Activated CD8-positive, alpha-beta T cell treated with anti-CD3 and anti-CD28 coated beads, Interleukin-2, amount 10 ng/mL, durations not matched to agents 7 days and 5 days (primary cell): ENCODE results near the gene OPN4. TPM values are rescaled to one million over a fixed set of nuclear protein-coding genes. Genes with fewer than 3 reads are reported as not detected.
A peak's percentile ranks its signal among the peaks of the same experiment; 100 is the strongest.

Source experiments
- ATAC-seq: fragments of 150-1000 bp; cut with Tn5 transposase; one replicate; pipeline ENCODE4 v1.10.0; 2021; ENCODE audit warnings: moderate library complexity
- CTCF ChIA-PET: fragments of 350-600 bp; sonication (Branson Sonifier 250); formaldehyde crosslinking; loops from one replicate; lab custom pipeline; 2021; ENCODE audit warnings: antibody characterized with exemption; lab: Charles Lee
- POLR2A ChIA-PET: fragments of 350-600 bp; sonication (Branson Sonifier 250); formaldehyde crosslinking; loops from one replicate; lab custom pipeline; 2021; ENCODE audit warnings: antibody characterized with exemption; lab: Charles Lee
- DNase-seq: peaks from one replicate; pipeline ENCODE4 v3.0.0-alpha.2; 2020
- H3K27ac Mint-ChIP-seq: one replicate; pipeline ENCODE4 v1.8.0; 2021; ENCODE audit warnings: mild to moderate bottlenecking, mixed read lengths
- H3K27me3 Mint-ChIP-seq: one replicate; pipeline ENCODE4 v1.8.0; 2021; ENCODE audit warnings: low read depth, mixed read lengths
- H3K36me3 Mint-ChIP-seq: one replicate; pipeline ENCODE4 v1.8.0; 2021; ENCODE audit warnings: low read depth, mixed read lengths
- H3K4me1 Mint-ChIP-seq: one replicate; pipeline ENCODE4 v1.8.0; 2021; ENCODE audit warnings: low read depth, mixed read lengths
- H3K4me3 Mint-ChIP-seq: one replicate; pipeline ENCODE4 v1.8.0; 2021; ENCODE audit warnings: mild to moderate bottlenecking, mixed read lengths
- H3K9me3 Mint-ChIP-seq: one replicate; pipeline ENCODE4 v1.8.0; 2022; ENCODE audit warnings: mixed read lengths; ENCODE audit not compliant: insufficient read depth
- total RNA-seq, 2 experiments: library from RNA; stranded (reverse); gene quantifications; one replicate each; pipeline ENCODE4 v1.2.3, GENCODE V29; 2021

OPN4 gene
- total RNA-seq, 2 experiments from 2014 or later = not detected

GRCh38 chr10:86688398-86688921 is 34.1 kb downstream of the OPN4 start:
- Mint-ChIP-seq H3K27ac (no peak overlapping the region), H3K27me3 (no peaks in the 10 kb centered on the region), H3K9me3 (no peaks in the 10 kb centered on the region), H3K4me3 (no peak overlapping the region), H3K4me1 (peaks cover 6% of the 10 kb centered on the region), H3K36me3 (no peaks in the 10 kb centered on the region)
- ATAC-seq (peak; percentile 86), DNase-seq (peak; percentile 69)
- ChIA-PET POLR2A (no interaction called here), CTCF (interaction anchor here (0.7 to 3.3 kb wide), 8 partner anchors 15 to 221 kb away, joined by 3 to 21 read pairs (median 3); no protein-coding TSS in a partner anchor)

DNA sequence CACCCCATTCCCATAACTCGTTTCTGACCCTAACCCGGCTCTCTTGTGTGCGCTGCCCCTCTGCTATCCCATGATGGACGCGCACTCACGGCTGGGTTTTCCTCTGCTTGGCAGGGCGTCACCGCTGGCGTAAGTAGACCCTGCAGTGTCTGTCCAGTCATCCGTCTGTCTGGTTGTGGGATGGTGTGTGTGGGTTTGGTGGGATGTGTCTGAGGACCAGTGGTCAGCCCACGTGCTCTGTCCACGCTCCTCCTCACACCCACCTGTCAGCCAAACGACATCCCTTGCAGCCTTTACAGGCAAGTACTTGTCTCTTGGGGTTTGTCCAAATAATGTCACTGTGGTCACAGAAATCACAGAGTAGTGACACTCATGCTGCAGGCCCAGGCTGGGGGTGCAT is 34.8 kb downstream of the OPN4 start:
- Mint-ChIP-seq H3K36me3 (no peaks in the 10 kb centered on the region), H3K9me3 (no peaks in the 10 kb centered on the region), H3K27ac (no peak overlapping the region), H3K27me3 (no peaks in the 10 kb centered on the region), H3K4me1 (peaks cover 6% of the 10 kb centered on the region), H3K4me3 (no peak overlapping the region)
- ChIA-PET POLR2A (no interaction called here), CTCF (interaction anchor here (0.8 to 3.3 kb wide), 5 partner anchors 15 to 220 kb away, joined by 3 to 21 read pairs (median 3); no protein-coding TSS in a partner anchor)
- ATAC-seq (no peak), DNase-seq (no peak)

- DNase-seq (no peak), ATAC-seq (no peak)
- no peaks in the 10 kb centered on the region for H3K36me3 Mint-ChIP-seq
- no peak overlapping the region for H3K27ac Mint-ChIP-seq
- peaks cover 6% of the 10 kb centered on the region for H3K4me1 Mint-ChIP-seq
- H3K4me3 Mint-ChIP-seq = no peak overlapping the region
- ChIA-PET CTCF (interaction anchor here (1.1 to 1.6 kb wide), 2 partner anchors 22 to 209 kb away, joined by 3 read pairs; no protein-coding TSS in a partner anchor), POLR2A (interaction anchor here (0.5 kb wide), 1 partner anchor 814 kb away, joined by 3 read pairs; the partner anchor contains the start of gene MINPP1)
- no peaks in the 10 kb centered on the region for H3K27me3 Mint-ChIP-seq
- no peaks in the 10 kb centered on the region for H3K9me3 Mint-ChIP-seq
These were observed 35.9 kb downstream of the OPN4 start for GRCh38 chr10:86690231-86690630.

GRCh38 chr10:86690657-86691084 is 36.3 kb downstream of the OPN4 start:
- Mint-ChIP-seq H3K4me1 (peaks cover 6% of the 10 kb centered on the region), H3K9me3 (no peaks in the 10 kb centered on the region), H3K27ac (no peak overlapping the region), H3K27me3 (no peaks in the 10 kb centered on the region), H3K36me3 (no peaks in the 10 kb centered on the region), H3K4me3 (no peak overlapping the region)
- no peak for ATAC-seq
- CTCF ChIA-PET = interaction anchor here (1.1 to 1.6 kb wide), 2 partner anchors 22 to 209 kb away, joined by 3 read pairs; no protein-coding TSS in a partner anchor
- POLR2A ChIA-PET = no interaction called here
- no peak for DNase-seq

GRCh38 chr10:86691333-86692022 is 37.1 kb downstream of the OPN4 start:
- no peak overlapping the region for H3K27ac Mint-ChIP-seq
- ATAC-seq (no peak), DNase-seq (no peak)
- no peak overlapping the region for H3K4me3 Mint-ChIP-seq
- ChIA-PET CTCF (interaction anchor here (1.6 kb wide), 1 partner anchor 208 kb away, joined by 3 read pairs; no protein-coding TSS in a partner anchor), POLR2A (no interaction called here)
- peaks cover 3% of the 10 kb centered on the region for H3K27me3 Mint-ChIP-seq
- no peaks in the 10 kb centered on the region for H3K36me3 Mint-ChIP-seq
- no peaks in the 10 kb centered on the region for H3K9me3 Mint-ChIP-seq
- H3K4me1 Mint-ChIP-seq = peaks cover 6% of the 10 kb centered on the region

DNA sequence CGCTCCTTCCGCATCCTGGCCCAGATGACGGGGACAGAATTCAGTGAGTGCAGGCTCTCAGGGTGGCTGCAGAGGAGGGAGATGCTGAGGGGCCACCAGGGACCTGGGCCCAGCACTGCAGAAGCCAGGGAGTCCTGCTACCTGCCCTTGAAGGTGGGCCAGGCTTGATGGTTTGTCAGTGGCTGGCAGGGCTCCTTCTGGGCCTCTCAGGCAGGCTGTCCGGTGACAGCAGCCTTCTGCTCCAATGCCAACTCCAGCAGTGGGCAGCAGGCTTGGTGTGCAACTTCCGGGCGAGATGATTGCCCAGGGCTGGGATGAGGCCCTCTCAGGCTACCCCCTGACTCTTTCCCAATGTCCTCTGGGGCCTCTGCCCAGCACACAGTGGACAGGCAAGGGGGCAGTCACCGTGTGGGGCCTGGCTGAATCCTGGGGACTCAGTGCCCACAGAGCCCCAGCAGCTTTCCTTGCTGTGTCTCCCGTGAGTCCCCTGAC is 37.7 kb downstream of the OPN4 start:
- Mint-ChIP-seq H3K4me3 (no peak overlapping the region), H3K27ac (no peak overlapping the region), H3K9me3 (no peaks in the 10 kb centered on the region), H3K27me3 (peaks cover 5% of the 10 kb centered on the region), H3K4me1 (peaks cover 6% of the 10 kb centered on the region), H3K36me3 (no peaks in the 10 kb centered on the region)
- ChIA-PET POLR2A (no interaction called here), CTCF (no interaction called here)
- ATAC-seq (no peak), DNase-seq (no peak)

GRCh38 chr10:86692664-86693063 is 38.3 kb downstream of the OPN4 start:
- no peak overlapping the region for H3K4me3 Mint-ChIP-seq
- ATAC-seq (no peak), DNase-seq (no peak)
- no peaks in the 10 kb centered on the region for H3K36me3 Mint-ChIP-seq
- no peak overlapping the region for H3K27ac Mint-ChIP-seq
- H3K9me3 Mint-ChIP-seq = no peaks in the 10 kb centered on the region
- peaks cover 6% of the 10 kb centered on the region for H3K4me1 Mint-ChIP-seq
- peaks cover 5% of the 10 kb centered on the region for H3K27me3 Mint-ChIP-seq
- ChIA-PET CTCF (interaction anchor here (0.8 to 1.9 kb wide), 7 partner anchors 11 to 223 kb away, joined by 3 to 14 read pairs (median 4); no protein-coding TSS in a partner anchor), POLR2A (no interaction called here)

DNA sequence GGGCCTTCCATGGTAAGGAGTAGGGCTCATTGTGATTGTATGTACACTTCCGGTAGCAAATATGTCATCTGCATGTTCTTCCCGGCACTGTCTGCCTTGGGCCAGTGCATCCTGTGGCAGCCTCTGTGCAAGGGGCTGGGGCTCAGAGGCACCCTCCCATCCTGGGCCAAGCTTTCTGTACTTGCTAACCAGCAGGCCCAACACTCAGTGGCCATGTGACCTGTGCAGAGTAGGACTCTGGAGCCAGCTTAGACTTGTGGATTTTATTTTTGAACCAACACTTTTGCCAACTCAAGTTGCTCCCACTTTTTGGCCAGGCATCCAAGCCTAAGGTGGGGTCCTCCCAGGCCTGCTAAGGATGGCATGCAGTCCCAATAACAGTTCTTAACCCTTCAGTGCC is 38.9 kb downstream of the OPN4 start:
- DNase-seq (no peak), ATAC-seq (no peak)
- ChIA-PET CTCF (interaction anchor here (0.6 to 1.9 kb wide), 8 partner anchors 10 to 222 kb away, joined by 3 to 14 read pairs (median 4); no protein-coding TSS in a partner anchor), POLR2A (no interaction called here)
- H3K4me1 Mint-ChIP-seq = peaks cover 6% of the 10 kb centered on the region
- H3K4me3 Mint-ChIP-seq = no peak overlapping the region
- no peaks in the 10 kb centered on the region for H3K36me3 Mint-ChIP-seq
- peaks cover 5% of the 10 kb centered on the region for H3K27me3 Mint-ChIP-seq
- H3K27ac Mint-ChIP-seq = no peak overlapping the region
- H3K9me3 Mint-ChIP-seq = no peaks in the 10 kb centered on the region

DNA sequence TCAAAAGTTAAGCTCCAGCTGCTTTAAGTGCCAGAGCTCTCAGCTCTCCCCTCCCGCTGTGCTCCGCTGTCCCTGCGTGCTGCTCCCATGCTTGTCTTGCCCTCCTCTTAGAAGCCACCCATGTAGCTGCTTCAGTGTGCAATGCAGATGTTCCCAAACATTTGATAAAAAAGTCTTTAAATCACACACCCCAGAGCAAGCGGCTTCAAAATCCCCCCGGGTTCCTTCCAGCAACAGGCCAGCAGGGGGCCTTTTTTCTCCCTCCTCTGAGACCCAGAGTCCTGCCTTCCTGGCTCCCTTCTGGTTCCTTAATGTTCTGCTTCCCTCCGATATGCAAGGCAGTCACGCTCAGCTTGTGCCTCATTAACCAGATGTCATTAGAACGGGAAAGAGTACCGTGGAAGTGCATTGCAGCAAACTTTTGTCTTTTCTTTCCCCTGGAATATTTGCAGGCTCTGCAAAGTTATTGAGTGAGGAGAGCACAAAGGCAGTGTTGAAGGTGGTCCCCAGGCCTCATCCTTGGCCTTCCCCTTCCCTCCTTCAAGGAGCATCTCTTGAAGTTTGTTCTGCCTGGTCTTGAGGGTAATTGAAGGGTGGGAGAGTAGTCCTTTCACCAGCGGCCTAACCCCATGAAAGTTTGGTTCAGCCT is 39.5 kb downstream of the OPN4 start:
- no peak overlapping the region for H3K27ac Mint-ChIP-seq
- DNase-seq = peak; percentile 55
- peak; percentile 69 for ATAC-seq
- H3K9me3 Mint-ChIP-seq = no peaks in the 10 kb centered on the region
- no peak overlapping the region for H3K4me3 Mint-ChIP-seq
- ChIA-PET POLR2A (no interaction called here), CTCF (interaction anchor here (0.6 to 1.9 kb wide), 9 partner anchors 9 to 221 kb away, joined by 3 to 14 read pairs (median 4); no protein-coding TSS in a partner anchor)
- peaks cover under 1% of the 10 kb centered on the region for H3K4me1 Mint-ChIP-seq
- no peaks in the 10 kb centered on the region for H3K36me3 Mint-ChIP-seq
- peaks cover 5% of the 10 kb centered on the region for H3K27me3 Mint-ChIP-seq

- CTCF ChIA-PET = no interaction called here
- H3K27me3 Mint-ChIP-seq = peaks cover 7% of the 10 kb centered on the region
- H3K9me3 Mint-ChIP-seq = no peaks in the 10 kb centered on the region
- DNase-seq (no peak), ATAC-seq (no peak)
- H3K4me3 Mint-ChIP-seq = no peak overlapping the region
- H3K27ac Mint-ChIP-seq = no peak overlapping the region
- H3K4me1 Mint-ChIP-seq = no peaks in the 10 kb centered on the region
- POLR2A ChIA-PET = no interaction called here
- no peaks in the 10 kb centered on the region for H3K36me3 Mint-ChIP-seq
These were observed 44.0 kb downstream of the OPN4 start for GRCh38 chr10:86698207-86698940.

- CTCF ChIA-PET = no interaction called here
- ATAC-seq (no peak), DNase-seq (no peak)
- POLR2A ChIA-PET = no interaction called here
- Mint-ChIP-seq H3K27ac (no peak overlapping the region), H3K27me3 (peaks cover 7% of the 10 kb centered on the region), H3K4me3 (no peak overlapping the region), H3K4me1 (no peaks in the 10 kb centered on the region), H3K36me3 (no peaks in the 10 kb centered on the region), H3K9me3 (no peaks in the 10 kb centered on the region)
These were observed 44.8 kb downstream of the OPN4 start for GRCh38 chr10:86699125-86699524.
